SK-N-MC (cell line): ENCODE results near the gene CCDC78.

Source experiments
- EZH2 ChIP-seq: fragments of 200-600 bp; sonication (generic); IDR thresholded peaks from one replicate; pipeline ENCODE4 v1.6.1; 2017; ENCODE audit warnings: antibody characterized with exemption
- FOXP2 ChIP-seq: optimal IDR thresholded peaks from 2 replicates; pipeline ENCODE3; 2011; ENCODE audit warnings: mild to moderate bottlenecking, moderate library complexity; ENCODE audit not compliant: insufficient read depth; ENCODE audit errors: extremely low read length, control extremely low read depth
- POLR2AphosphoS5 ChIP-seq: IDR thresholded peaks from 2 replicates; pipeline ENCODE4 v1.6.1; 2012; ENCODE audit warnings: mild to moderate bottlenecking, low read depth, low read length, borderline replicate concordance

- TF ChIP-seq POLR2AphosphoS5 = no peak
- TF ChIP-seq EZH2 = no peak
- TF ChIP-seq FOXP2 = no peak
These were observed 19.1 kb downstream of the CCDC78 start for GRCh38 chr16:707062-707538.
